NCI-H82 (cell line): ENCODE data around the gene KIF6.
"Not testable (repeated sequence)": the region's sequence is repeated elsewhere in the genome, so short reads cannot be mapped to it uniquely, and the experiment has no call there.

Experiments used
- DNase-seq: peaks from one replicate; lab custom pipeline; 2025; lab: John Stamatoyannopoulos, UW

The KIF6 gene

GRCh38 chr6:39313526-39314272 is 411.5 kb downstream of the KIF6 start:
- no peak for DNase-seq

GRCh38 chr6:39312912-39313525 is 412.2 kb downstream of the KIF6 start:
- DNase-seq, result no peak

GRCh38 chr6:39310542-39310941 is 414.7 kb downstream of the KIF6 start:
- DNase-seq, result peak; percentile 52

GRCh38 chr6:39309942-39310531 is 415.2 kb downstream of the KIF6 start:
- peak; percentile 88 for DNase-seq

- no peak for DNase-seq
Observed at GRCh38 chr6:39307462-39307861, 417.7 kb downstream of the KIF6 start.

GRCh38 chr6:39304951-39305350 is 420.3 kb downstream of the KIF6 start:
- DNase-seq, result peak; percentile 9

GRCh38 chr6:39303425-39304153 is 421.6 kb downstream of the KIF6 start:
- no peak for DNase-seq

GRCh38 chr6:39302669-39303424 is 422.4 kb downstream of the KIF6 start:
- peak; percentile 93 for DNase-seq

- no peak for DNase-seq
Observed at GRCh38 chr6:39302011-39302410, 423.2 kb downstream of the KIF6 start.

- peak; percentile 96 for DNase-seq
Observed at GRCh38 chr6:39301606-39302005, 423.6 kb downstream of the KIF6 start.

- no peak for DNase-seq
Observed at GRCh38 chr6:39300739-39301138, 424.5 kb downstream of the KIF6 start.

GRCh38 chr6:39298061-39298460 is 427.1 kb downstream of the KIF6 start:
- no peak for DNase-seq

- DNase-seq, result no peak
Observed at GRCh38 chr6:39296745-39297640, 428.2 kb downstream of the KIF6 start.

- no peak for DNase-seq
Observed at GRCh38 chr6:39295611-39296011, 429.6 kb downstream of the KIF6 start.

- DNase-seq, result no peak
Observed at GRCh38 chr6:39294899-39295298, 430.3 kb downstream of the KIF6 start.

- DNase-seq, result no peak
Observed at GRCh38 chr6:39294133-39294532, 431.1 kb downstream of the KIF6 start.

- DNase-seq, result no peak
Observed at GRCh38 chr6:39292637-39293036, 432.6 kb downstream of the KIF6 start.

- DNase-seq, result no peak
Observed at GRCh38 chr6:39289490-39289889, 435.7 kb downstream of the KIF6 start.

GRCh38 chr6:39287601-39288000 is 437.6 kb downstream of the KIF6 start:
- DNase-seq, result no peak

- not testable (repeated sequence) for DNase-seq
Observed at GRCh38 chr6:39286596-39286995, 438.6 kb downstream of the KIF6 start.

- no peak for DNase-seq
Observed at GRCh38 chr6:39282774-39283173, 442.4 kb downstream of the KIF6 start.
